Measurements from ENCODE around the gene DCLRE1B. TPM values are rescaled to one million over a fixed set of nuclear protein-coding genes. Genes with fewer than 3 reads are reported as not detected.

The DCLRE1B gene
- total RNA-seq, 4 donors from 2014 or later, result 3.2 to 5.0 (median 4.1) TPM

DNA sequence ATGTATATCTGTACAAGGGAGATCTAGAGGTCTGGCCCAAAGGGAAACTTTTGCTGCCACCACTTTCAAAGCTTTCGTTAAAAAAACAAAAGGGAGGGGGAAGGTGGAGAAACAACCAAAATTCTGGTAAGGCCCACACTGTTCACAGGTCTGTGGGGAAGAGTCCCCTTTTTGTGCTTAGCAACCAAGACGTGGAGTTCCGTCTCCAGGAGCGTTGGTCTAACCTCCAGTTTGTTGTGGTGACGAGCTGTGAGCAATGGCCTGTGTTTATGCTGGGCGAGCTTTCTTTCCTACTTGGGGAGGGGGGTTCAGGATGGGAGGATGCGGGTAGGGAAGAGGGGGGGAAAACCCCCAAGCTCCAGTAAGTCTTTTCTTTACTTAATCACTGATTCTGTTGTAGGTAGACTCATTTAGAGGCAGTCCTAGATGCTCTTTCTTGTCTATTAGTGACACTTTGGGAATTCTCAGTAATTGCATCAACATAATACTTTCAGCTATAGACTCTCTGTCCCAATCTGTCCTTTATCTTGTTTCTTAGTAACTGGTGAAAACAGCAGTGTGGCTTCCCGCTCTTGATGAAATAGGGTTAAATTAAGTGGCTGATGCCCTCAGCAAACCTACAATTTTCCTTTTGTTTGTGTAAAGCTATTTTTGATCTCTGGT, 25.5 kb downstream of the DCLRE1B start:
- 4 to 8% methylated on average over 8 of the region's 8 CpGs for WGBS, 2 donors
- peaks cover 29 to 36% of the 10 kb centered on the region in 2 donors for H3K4me1 ChIP-seq
- intact Hi-C loops (cut with DNase I), result no loop called here
- no peaks in the 10 kb centered on the region for H3K36me3 ChIP-seq
- peak overlapping the region; percentile 62 to 96 (median 95) for H3K4me3 ChIP-seq (replicated peaks in 1 of 3)
- peak; percentile 11 to 19 for DNase-seq
- H3K9me3 ChIP-seq, result no peaks in the 10 kb centered on the region
- no peaks in the 10 kb centered on the region for H3K27me3 ChIP-seq
- TF ChIP-seq, protein P1, sequence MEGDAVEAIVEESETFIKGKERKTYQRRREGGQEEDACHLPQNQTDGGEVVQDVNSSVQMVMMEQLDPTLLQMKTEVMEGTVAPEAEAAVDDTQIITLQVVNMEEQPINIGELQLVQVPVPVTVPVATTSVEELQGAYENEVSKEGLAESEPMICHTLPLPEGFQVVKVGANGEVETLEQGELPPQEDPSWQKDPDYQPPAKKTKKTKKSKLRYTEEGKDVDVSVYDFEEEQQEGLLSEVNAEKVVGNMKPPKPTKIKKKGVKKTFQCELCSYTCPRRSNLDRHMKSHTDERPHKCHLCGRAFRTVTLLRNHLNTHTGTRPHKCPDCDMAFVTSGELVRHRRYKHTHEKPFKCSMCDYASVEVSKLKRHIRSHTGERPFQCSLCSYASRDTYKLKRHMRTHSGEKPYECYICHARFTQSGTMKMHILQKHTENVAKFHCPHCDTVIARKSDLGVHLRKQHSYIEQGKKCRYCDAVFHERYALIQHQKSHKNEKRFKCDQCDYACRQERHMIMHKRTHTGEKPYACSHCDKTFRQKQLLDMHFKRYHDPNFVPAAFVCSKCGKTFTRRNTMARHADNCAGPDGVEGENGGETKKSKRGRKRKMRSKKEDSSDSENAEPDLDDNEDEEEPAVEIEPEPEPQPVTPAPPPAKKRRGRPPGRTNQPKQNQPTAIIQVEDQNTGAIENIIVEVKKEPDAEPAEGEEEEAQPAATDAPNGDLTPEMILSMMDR (IDR thresholded peaks at IDR 0.05), result no peak
- TF ChIP-seq POLR2A (IDR thresholded peaks at IDR 0.05), result no peak
- peak overlapping the region; percentile 82 to 94 (median 88) for H3K27ac ChIP-seq

DNA sequence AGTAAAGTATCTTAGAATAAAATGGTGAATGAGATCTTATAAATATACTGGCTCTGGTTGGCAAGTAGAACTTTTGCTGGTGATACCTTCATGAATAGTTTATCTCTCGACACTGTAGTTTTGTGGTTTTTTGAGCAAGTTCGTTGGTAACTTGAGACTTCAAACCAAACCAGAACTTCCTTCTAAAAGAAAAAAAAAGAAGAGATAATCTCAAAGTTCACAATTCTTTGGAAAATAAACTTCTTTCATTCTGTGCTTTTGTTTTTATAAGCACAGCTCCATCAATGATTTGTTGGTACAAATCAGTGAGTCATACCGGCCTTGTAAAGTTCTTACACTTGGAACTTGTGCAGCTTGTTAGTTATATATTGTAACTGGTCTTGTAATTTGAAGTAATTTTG, 26.3 kb downstream of the DCLRE1B start:
- intact Hi-C loops (cut with DNase I), result no loop called here
- Histone ChIP-seq H3K9me3 (no peaks in the 10 kb centered on the region), H3K27ac (peak overlapping the region; percentile 0 to 82 (median 61)), H3K4me3 (replicated peaks in 1 of 3) (no peak overlapping the region), H3K27me3 (no peaks in the 10 kb centered on the region), H3K36me3 (no peaks in the 10 kb centered on the region), H3K4me1 (peaks cover 29 to 45% of the 10 kb centered on the region in 2 donors)
- TF ChIP-seq, protein P1 (IDR thresholded peaks at IDR 0.05), result no peak
- TF ChIP-seq POLR2A (IDR thresholded peaks at IDR 0.05), result no peak
- DNase-seq, result no peak
- WGBS, 2 donors, result 9 to 10% methylated on average over 3 of the region's 3 CpGs

DNA sequence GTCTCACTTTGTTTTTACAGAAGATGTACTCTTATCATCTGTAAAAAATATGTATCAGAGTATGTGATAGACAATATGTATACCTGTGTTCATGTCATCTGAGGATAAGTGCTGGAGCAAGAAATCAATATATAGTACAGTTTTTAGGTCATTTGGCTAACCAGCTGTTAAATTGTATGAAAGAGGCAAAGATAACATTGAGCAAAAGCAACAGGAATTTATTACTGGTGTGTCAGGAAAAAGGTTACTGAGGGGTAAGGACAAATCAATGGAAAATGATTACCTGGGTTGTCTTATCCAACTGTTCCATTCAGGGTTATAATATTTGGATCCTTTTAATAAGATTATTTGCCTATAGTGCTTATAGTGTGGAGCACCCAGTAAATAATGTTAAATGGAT, 28.9 kb downstream of the DCLRE1B start:
- intact Hi-C loops (cut with DNase I), result no loop called here
- Histone ChIP-seq H3K4me1 (peaks cover 41 to 45% of the 10 kb centered on the region in 2 donors), H3K27ac (no peak overlapping the region)

DNA sequence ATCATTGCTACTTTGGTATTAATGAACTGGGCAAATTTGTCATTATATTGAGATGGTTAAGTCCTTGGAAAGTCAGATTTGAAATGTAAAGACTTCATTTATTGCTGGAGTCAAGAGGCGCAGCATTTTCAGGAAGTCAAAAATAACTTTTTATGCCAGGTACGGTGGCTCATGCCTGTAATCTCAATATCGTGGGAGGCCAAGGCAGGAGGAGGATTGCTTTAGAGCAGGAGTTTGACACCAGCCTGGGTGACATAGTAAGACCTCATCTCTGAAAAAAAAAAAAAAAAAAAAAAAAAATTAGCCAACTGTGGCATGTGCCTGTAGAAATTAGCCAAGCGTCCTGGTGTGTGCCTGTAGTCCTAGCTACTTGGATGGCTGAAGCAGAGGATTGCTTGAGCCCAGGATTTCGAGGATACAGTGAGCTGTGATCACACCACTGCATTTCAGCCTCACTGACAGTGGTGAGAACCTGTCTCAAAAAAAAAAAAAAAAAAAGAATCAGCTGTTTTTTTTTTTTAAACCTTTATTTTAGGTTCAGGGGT, 29.5 kb downstream of the DCLRE1B start:
- TF ChIP-seq, protein P1 (IDR thresholded peaks at IDR 0.05), result no peak
- no peak for TF ChIP-seq POLR2A (IDR thresholded peaks at IDR 0.05)
- no peaks in the 10 kb centered on the region for H3K36me3 ChIP-seq
- H3K27me3 ChIP-seq, result no peaks in the 10 kb centered on the region
- intact Hi-C loops (cut with DNase I), result no loop called here
- H3K9me3 ChIP-seq, result no peaks in the 10 kb centered on the region
- peaks cover 41 to 45% of the 10 kb centered on the region in 2 donors for H3K4me1 ChIP-seq
- no peak overlapping the region for H3K27ac ChIP-seq
- H3K4me3 ChIP-seq (replicated peaks in 1 of 3), result no peak overlapping the region
- DNase-seq, result peak; percentile 18 to 39
- WGBS, 2 donors, result 75 to 78% methylated on average over 5 of the region's 5 CpGs

More for the DNA sequence above, 28.9 kb downstream of the DCLRE1B start:
- Histone ChIP-seq H3K27me3 (no peaks in the 10 kb centered on the region), H3K4me3 (replicated peaks in 1 of 3) (no peak overlapping the region), H3K9me3 (no peaks in the 10 kb centered on the region), H3K36me3 (no peaks in the 10 kb centered on the region)
- DNase-seq, result no peak
- no peak for TF ChIP-seq POLR2A (IDR thresholded peaks at IDR 0.05)
- TF ChIP-seq, protein P1 (IDR thresholded peaks at IDR 0.05), result no peak

DNA sequence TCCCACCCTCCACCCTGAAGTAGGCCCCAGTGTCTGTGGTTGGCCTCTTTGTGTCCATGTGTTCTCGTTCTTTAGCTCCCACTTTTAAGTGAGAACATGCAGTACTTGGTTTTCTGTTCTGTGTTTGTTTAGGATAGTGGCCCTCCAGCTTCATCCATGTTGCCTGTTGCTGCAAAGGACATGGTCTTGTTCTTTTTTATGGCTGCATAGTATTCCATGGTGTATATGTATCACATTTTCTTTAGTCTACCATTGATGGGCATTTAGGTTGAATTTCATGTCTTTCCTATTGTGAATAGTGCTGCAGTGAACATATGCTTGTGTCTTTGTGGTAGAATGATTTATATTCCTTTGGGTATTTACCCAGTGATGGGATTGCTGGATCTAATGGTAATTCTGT, 30.1 kb downstream of the DCLRE1B start:
- H3K4me1 ChIP-seq, result peaks cover 41 to 48% of the 10 kb centered on the region in 2 donors
- intact Hi-C loops (cut with DNase I), result no loop called here
- H3K27ac ChIP-seq, result no peak overlapping the region
- no peaks in the 10 kb centered on the region for H3K27me3 ChIP-seq
- H3K9me3 ChIP-seq, result no peaks in the 10 kb centered on the region
- no peak for TF ChIP-seq POLR2A (IDR thresholded peaks at IDR 0.05)
- TF ChIP-seq, protein P1 (IDR thresholded peaks at IDR 0.05), result no peak
- H3K36me3 ChIP-seq, result no peaks in the 10 kb centered on the region
- 96 to 100% methylated on average over 1 of the region's 1 CpG for WGBS, 2 donors
- DNase-seq, result no peak
- no peak overlapping the region for H3K4me3 ChIP-seq (replicated peaks in 1 of 3)
